NCI-H2029 (cell line): ENCODE results near the gene GOLGA2.
A peak's percentile ranks its signal among the peaks of the same experiment; 100 is the strongest.
"Not testable (repeated sequence)": the region's sequence is repeated elsewhere in the genome, so short reads cannot be mapped to it uniquely, and the experiment has no call there.

ENCODE experiments used
- DNase-seq: peaks from one replicate; lab custom pipeline; 2025; lab: John Stamatoyannopoulos, UW

Gene GOLGA2

DNA sequence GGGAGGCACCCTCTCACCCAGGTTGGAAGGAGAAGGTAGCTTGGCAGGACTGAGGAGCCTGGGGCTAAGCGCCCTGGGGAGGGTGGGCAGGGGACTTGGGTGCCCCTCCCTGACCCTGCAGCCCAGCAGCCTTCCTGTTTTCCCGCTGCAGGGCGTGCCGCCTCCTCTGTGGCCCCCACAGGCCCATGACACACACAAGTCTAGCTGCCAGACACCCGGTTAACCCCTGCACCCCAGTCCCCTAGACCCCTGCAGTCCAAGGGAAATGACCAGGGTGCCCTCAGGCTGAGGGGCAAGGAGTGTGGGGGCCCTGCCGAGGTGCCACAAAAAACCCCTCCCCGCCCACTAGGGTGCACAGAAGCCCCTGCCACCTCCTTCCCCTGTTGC, 33.0 kb downstream of the GOLGA2 start:
- DNase-seq, result no peak

- no peak for DNase-seq
These were observed 33.7 kb downstream of the GOLGA2 start for GRCh38 chr9:128242124-128242523.

GRCh38 chr9:128233817-128234406, 41.9 kb downstream of the GOLGA2 start:
- DNase-seq, result no peak

DNA sequence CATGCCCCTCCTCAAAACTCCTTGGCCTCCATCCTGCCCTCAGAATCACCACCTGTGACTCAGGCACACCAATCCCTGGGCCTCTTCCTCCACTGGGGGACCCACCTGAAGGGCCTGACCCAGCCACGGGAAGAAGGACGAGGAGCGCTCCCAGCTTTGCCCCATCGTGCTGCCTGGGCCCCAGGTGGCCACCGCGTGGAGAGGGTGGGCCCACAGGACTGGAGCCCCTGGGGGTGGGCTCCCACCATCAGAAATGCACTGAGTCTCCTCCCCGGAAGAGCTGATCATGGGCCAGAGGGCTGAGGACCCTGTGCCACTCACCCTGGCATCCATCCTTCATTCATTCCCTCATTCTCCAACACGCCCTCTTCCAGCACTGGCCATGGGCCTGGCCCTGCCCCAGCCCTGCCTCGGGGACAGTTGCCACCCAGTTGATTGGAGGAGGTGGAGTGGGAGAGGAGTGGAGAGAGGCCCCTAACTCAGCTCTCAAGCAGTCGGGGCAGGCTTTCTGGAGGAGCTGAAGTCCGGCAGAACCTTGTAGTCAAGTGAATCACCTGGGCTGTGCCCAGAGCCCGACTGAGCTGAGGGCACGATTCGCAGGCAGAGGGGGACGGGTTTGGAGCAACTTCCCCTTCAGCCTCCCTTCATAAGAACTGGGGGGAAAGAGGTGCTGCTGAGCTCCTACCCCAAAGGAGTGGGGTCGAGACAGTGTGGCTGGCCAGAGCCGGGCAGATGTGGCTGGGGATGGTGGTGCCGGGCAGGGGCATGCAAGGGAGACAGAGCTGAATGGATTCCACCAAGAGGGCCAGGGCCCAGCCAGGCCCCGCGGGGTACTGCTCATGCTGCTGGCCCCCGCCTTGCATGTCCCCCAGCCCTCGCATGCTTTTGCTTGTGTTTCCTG, 43.0 kb downstream of the GOLGA2 start:
- no peak for DNase-seq

DNA sequence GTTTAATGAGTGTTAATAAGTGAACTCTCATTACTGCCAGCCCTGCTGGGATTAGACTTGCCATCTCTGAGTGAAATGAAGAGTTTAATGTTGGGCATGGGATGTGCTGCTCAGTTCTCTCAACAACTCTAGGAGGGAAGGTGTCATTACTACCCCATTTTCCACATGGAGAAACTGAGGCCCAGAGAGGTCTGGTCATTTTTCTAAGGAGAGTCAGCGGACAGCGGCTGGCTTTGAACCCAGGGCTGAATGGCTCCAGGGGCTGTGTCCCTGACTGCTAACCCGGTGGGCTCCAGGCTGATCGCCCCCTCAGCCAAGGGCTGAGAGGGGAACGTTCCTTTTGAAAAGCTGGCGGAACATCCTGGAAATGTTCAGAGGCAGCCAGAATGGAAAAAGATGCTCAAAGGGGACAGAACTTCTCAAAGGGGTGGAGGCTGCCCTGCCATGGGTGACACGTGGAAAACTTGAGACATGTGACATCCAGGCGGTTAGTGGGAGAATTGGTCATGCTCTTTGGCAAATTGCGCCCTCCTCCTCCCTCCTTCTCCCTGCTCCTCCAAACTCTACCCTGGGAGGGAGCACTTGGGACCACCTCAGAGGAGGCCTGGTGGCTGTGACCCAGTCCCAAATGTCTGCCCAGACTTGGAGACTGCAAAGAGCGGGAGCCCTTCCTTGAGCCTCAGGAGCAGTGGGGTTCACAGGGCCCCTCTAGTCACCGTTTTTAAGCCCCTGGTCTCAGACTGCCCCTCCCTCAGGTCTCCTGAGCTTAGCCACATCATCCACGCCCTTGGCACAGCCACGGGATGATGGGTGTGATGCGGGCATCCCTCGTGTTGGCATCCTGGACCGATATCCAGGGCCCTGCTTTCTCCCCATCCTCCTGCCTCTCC, 43.9 kb downstream of the GOLGA2 start:
- DNase-seq, result no peak

GRCh38 chr9:128230897-128231296, 44.9 kb downstream of the GOLGA2 start:
- DNase-seq, result not testable (repeated sequence)

DNA sequence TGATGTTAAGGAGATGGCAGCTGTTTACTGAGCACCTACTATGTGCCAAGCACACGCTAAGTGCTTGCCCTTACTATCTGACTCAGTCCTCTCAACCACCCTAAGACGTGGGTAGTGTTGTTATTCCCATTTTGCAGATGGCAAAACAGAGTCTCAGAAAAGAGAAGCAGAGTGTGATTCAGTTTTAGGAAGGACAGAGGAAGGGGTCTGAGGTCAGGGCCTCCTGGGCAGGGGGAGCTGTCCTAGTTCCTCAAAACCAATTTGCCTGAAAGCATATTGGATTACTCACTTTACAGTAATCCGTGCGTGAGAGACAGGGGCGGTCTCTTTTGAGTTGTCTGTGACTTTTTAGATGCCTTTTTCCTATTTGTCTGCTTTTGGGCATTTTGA, 49.4 kb downstream of the GOLGA2 start:
- DNase-seq, result no peak

GRCh38 chr9:128225770-128226411, 49.9 kb downstream of the GOLGA2 start:
- DNase-seq, result no peak

DNA sequence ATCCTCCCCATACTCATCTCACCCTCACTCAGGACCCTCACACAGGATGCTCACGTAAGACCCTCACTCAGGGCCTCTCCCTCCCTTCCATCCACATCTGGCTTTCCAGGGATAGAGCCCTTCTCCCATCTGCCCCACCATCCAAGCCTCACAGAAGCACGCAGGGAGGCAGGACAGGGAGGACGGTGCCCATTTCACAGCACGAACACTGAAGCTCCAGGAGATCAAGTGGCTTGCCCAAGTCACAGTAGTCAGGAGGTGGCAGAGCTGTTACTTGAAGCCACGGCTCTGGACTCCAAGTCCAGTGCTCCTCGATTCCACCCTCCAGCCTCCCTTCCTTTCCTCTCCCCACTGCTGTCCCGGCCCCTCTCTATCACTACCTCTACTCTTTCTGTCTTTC, 50.9 kb downstream of the GOLGA2 start:
- DNase-seq, result no peak

DNA sequence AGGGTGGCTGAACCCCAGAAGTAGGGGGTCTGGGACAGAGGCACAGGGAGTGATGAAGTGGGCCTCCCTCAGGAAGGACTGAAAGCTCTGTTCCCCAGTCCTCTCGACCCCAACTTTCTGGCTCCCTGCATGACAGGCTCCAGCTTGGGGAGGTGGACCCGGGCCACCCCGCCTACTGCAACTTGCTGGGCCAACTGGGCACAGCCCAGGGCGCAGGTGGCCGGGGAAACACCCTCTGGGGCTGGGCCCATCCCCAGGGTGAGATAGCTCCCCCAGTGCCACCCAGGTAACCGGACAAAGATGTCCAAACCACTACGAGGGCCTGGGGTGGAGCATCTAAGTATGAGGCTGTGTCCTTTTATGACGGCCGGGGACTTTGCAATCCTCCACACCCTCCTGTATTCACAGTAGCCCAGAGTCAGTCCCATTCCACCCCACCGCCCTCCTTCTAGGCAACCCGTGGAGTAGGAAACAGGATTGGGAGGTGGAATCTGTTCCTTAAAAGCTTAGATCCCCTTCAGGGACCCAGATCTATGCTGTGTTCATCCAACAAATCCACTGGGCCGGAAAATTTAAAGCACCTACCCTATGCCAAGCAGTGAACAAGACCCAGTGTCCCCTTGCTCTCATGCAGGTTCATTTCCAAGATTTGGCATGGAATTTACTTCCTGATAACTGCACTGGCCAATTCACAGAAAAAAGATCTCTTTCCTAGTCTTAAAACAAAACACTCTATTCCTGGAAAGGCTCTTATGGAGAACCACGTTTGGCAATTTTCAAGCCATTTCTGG, 52.7 kb downstream of the GOLGA2 start:
- DNase-seq, result no peak

- no peak for DNase-seq
These were observed 53.8 kb downstream of the GOLGA2 start for GRCh38 chr9:128222026-128222425.

- no peak for DNase-seq
These were observed 56.0 kb downstream of the GOLGA2 start for GRCh38 chr9:128219831-128220230.

DNA sequence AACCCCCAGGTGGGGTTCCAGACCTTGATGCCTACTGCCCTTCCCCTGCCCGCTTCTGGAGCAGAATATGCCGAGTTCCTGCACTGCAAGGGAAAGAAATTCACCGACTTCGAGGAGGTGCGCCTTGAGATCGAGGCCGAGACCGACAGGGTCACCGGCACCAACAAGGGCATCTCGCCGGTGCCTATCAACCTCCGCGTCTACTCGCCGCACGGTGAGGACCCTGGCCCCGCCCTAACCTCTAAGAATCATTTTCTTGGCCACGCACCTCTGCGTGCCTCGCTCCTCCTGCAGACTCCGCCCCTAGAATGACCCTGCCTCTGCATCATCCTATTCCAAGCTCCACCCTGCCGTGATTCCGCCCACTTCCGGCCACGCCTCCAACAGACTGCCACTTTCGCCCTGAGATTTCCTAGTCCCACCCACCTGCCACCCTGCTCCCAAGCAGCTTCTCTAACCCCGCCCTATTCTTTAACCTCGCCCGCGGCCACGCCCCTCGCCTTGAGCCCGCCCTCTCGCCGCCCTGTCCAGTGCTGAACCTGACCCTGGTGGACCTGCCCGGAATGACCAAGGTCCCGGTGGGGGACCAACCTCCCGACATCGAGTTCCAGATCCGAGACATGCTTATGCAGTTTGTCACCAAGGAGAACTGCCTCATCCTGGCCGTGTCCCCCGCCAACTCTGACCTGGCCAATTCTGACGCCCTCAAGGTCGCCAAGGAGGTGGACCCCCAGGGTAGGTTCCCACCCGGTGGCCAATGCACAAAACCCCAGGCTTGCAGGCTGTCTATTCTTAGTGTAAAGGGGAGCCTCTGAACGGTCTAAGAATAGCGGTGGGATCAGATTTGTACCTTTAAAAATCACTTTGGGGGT, 57.1 kb downstream of the GOLGA2 start:
- peak; percentile 93 for DNase-seq

DNA sequence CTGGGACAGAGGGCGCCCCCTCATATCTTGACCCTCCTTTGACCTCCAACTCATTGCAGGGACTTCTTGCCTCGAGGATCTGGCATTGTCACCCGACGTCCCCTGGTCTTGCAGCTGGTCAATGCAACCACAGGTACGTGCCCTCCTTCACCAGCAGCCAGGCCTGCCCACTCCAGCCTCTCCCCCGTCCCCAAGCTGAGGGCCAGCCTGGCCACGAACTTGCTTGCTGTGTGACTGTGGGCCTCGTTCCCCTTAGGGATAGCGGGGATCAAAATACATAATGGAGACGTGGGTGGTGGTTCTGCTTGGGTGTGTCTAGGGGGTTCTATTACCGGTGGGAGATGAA, 57.7 kb downstream of the GOLGA2 start:
- no peak for DNase-seq

DNA sequence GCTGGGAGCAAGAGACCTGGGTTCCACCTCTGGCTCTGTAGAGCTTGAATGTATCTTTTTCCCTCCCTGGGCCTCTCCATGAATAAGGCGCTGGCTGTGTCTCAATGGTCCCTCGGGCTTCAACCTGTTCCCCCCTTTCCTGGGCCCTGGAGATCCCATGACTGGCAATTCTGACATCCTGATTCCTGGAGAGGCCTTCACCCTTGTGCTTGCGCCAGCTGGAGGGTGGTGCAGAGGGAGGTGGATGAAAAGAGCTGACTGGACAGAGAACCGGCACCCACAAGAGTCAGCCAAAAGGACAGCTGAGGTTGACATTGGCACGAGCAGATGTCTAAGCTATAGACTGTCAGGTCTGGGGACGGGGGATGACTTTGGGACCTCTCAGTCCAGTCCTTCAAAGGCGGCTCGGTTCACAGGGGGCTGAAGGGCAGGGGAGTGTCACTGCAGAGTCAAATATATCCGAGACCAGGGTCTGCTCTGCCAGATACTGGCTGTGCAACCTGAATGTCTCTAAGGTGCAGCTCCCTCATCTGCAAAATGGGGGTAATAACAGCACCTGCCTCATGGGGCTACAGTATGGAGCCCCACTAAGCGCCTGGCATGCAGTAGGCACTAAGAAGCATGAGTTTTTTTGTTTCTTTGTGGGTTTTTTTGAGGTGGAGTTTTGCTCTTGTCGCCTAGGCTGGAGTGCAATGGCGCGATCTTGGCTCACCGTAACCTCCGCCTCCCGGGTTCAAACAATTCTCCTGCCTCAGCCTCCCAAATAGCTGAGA, 58.8 kb downstream of the GOLGA2 start:
- DNase-seq, result no peak

- no peak for DNase-seq
These were observed 60.1 kb downstream of the GOLGA2 start for GRCh38 chr9:128215491-128216409.

DNA sequence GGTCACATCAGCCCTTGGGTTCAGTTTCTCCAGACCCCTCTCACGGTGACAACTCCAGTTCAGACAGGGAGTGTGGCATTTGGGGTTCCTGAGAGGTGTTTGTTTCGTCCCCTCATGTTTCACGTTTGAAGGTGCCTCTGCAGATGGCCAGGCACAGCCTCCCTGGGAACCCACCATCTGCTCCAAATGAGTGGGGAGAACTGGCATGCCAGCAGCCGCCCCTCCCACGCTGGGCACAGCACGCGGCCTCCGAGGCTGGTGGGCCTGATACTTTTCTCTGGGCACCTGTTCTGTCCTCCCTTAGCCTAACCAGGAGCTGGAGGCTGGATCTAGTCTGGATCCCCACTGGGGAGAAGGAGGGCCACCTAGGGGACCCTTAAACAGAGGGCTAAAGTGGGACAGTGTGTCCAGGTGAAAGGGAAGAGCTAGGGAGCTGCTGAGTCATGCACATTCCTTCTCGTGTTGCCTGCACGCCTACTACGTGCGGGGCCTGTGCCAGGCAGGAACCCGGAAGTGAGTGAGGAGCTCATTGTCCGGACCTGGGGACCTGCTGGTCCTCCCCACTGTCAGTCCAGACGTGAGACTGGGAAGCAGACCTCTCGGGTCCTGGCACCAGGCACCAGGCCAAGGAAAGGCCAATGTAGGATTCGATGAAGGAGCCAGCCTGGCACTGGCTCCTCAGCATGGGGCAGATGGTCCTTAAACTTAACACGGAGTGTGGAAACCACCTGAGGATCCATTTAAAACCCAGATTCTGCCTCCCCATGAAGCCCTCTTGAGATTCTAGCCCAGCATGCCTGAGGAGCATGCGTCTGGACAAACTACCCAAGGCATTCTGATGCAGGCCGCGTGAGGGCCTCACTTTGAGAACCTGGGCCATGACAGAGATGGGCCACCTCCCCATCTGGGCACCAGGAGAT, 61.0 kb downstream of the GOLGA2 start:
- no peak for DNase-seq
